Eye (tissue), 1 donor: ENCODE data around the gene EIF3F.

Experiments
- DNase-seq: peaks from one replicate; pipeline ENCODE4 v3.0.0-alpha.2; 2015

Gene EIF3F

GRCh38 chr11:7994581-7995278 lies 7.6 kb downstream of the EIF3F start:
- no peak for DNase-seq

- no peak for DNase-seq
These were observed 12.7 kb downstream of the EIF3F start for GRCh38 chr11:7999795-8000194.

GRCh38 chr11:8000390-8000789 lies 13.3 kb downstream of the EIF3F start:
- DNase-seq: no peak

GRCh38 chr11:8002676-8003075 lies 15.5 kb downstream of the EIF3F start:
- DNase-seq: no peak

GRCh38 chr11:8003187-8003586 lies 16.1 kb downstream of the EIF3F start:
- DNase-seq: no peak

- DNase-seq: no peak
These were observed 16.9 kb downstream of the EIF3F start for GRCh38 chr11:8004008-8004407.

- DNase-seq: no peak
These were observed 18.4 kb downstream of the EIF3F start for GRCh38 chr11:8005556-8005955.

GRCh38 chr11:8006349-8006977 lies 19.3 kb downstream of the EIF3F start:
- DNase-seq: peak; percentile 91

- no peak for DNase-seq
These were observed 21.1 kb downstream of the EIF3F start for GRCh38 chr11:8008212-8008611.

- DNase-seq: no peak
These were observed 22.7 kb downstream of the EIF3F start for GRCh38 chr11:8009856-8010255.

- no peak for DNase-seq
These were observed 24.2 kb downstream of the EIF3F start for GRCh38 chr11:8011371-8011770.

- no peak for DNase-seq
These were observed 24.9 kb downstream of the EIF3F start for GRCh38 chr11:8011981-8012444.

GRCh38 chr11:8013833-8014232 lies 26.7 kb downstream of the EIF3F start:
- no peak for DNase-seq

GRCh38 chr11:8015753-8016239 lies 28.7 kb downstream of the EIF3F start:
- no peak for DNase-seq

GRCh38 chr11:8016440-8016839 lies 29.3 kb downstream of the EIF3F start:
- no peak for DNase-seq

- no peak for DNase-seq
These were observed 29.9 kb downstream of the EIF3F start for GRCh38 chr11:8017071-8017470.

- peak; percentile 20 for DNase-seq
These were observed 30.9 kb downstream of the EIF3F start for GRCh38 chr11:8017894-8018483.

- DNase-seq: peak; percentile 91
These were observed 31.6 kb downstream of the EIF3F start for GRCh38 chr11:8018484-8019313.

- DNase-seq: peak; percentile 55
These were observed 32.4 kb downstream of the EIF3F start for GRCh38 chr11:8019314-8020243.

- no peak for DNase-seq
These were observed 33.1 kb downstream of the EIF3F start for GRCh38 chr11:8020244-8020597.

GRCh38 chr11:8021920-8022319 lies 34.8 kb downstream of the EIF3F start:
- DNase-seq: no peak

GRCh38 chr11:8022876-8023275 lies 35.7 kb downstream of the EIF3F start:
- no peak for DNase-seq
